Measurements from ENCODE around the gene DCLK2. TPM values are rescaled to one million over a fixed set of nuclear protein-coding genes. Genes with fewer than 3 reads are reported as not detected.
A peak's percentile ranks its signal among the peaks of the same experiment; 100 is the strongest.

DCLK2 gene
- total RNA-seq, 6 donors from 2014 or later = 2.1 to 16.8 (median 3.3) TPM

GRCh38 chr4:150299816-150300215, 221.6 kb downstream of the DCLK2 start:
- no peak overlapping the region for H3K27ac ChIP-seq
- H3K27me3 ChIP-seq = no peaks in the 10 kb centered on the region
- no peaks in the 10 kb centered on the region for H3K9me3 ChIP-seq
- 95 to 96% methylated on average over 4 of the region's 4 CpGs for WGBS, 2 donors
- H3K4me1 ChIP-seq = no peaks in the 10 kb centered on the region
- H3K4me3 ChIP-seq = no peak overlapping the region
- ATAC-seq (ENCODE audit: low FRiP score in 2 of 2) (no peak), DNase-seq (no peak)
- no peak for TF ChIP-seq CTCF (IDR thresholded peaks at IDR 0.05)
- TF ChIP-seq EP300 (IDR thresholded peaks at IDR 0.05) = no peak
- no peak for TF ChIP-seq POLR2A (IDR thresholded peaks at IDR 0.05)
- no peak for TF ChIP-seq POLR2AphosphoS5 (IDR thresholded peaks at IDR 0.05)
- no peaks in the 10 kb centered on the region for H3K36me3 ChIP-seq

DNA sequence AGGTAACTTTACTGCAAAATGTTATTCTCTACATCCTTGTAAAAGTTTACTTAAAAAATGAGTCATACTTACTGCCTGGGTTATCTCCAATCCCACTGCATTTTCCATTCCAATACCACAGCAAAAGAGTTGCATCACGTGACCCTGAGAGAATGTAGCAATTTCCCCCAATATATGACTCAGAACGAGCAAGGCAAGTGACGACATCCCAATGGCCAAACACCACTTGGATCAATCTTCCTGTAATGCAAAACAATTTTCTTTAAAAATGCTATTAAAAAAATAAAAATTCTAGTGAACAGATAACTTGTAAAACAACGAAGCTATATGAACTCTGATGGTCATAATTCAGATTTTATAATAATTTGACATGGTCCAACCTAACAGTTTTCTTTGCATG, 224.3 kb downstream of the DCLK2 start:
- DNase-seq (no peak), ATAC-seq (ENCODE audit: low FRiP score in 2 of 2) (peak in 1 of 2 donors; percentile 60)
- no peaks in the 10 kb centered on the region for H3K27me3 ChIP-seq
- WGBS, 2 donors = 57 to 71% methylated on average over 4 of the region's 4 CpGs
- no peak overlapping the region for H3K27ac ChIP-seq
- no peaks in the 10 kb centered on the region for H3K36me3 ChIP-seq
- peaks cover 0 to 6% (median 0%) of the 10 kb centered on the region in 4 donors for H3K4me1 ChIP-seq
- TF ChIP-seq POLR2AphosphoS5 (IDR thresholded peaks at IDR 0.05) (no peak), EP300 (IDR thresholded peaks at IDR 0.05) (no peak), POLR2A (IDR thresholded peaks at IDR 0.05) (no peak), CTCF (IDR thresholded peaks at IDR 0.05) (no peak)
- H3K4me3 ChIP-seq = no peak overlapping the region
- H3K9me3 ChIP-seq = no peaks in the 10 kb centered on the region

DNA sequence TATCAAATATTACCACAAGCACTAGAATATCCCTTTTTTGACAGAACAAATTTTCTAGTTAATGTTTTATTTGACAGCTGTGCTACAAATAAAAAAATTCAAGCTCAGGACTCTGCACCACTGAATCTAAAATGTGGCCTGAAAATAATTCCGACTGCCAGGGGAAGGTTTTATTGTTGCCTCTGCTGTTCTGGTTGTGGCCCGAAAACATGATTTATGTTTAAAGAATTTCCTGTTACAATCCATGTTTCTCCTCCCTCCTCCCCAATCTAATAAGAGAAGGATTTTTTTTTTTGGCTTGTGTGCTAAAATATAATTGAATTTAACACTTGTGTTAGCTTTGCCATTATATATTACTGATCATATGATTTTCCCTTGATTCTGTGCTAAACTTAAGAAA, 227.8 kb downstream of the DCLK2 start:
- peaks cover 0 to 9% (median under 1%) of the 10 kb centered on the region in 4 donors for H3K4me1 ChIP-seq
- H3K9me3 ChIP-seq = no peaks in the 10 kb centered on the region
- no peak overlapping the region for H3K4me3 ChIP-seq
- DNase-seq (no peak), ATAC-seq (ENCODE audit: low FRiP score in 2 of 2) (no peak)
- WGBS, 2 donors = 47 to 57% methylated on average over 2 of the region's 2 CpGs
- H3K27me3 ChIP-seq = no peaks in the 10 kb centered on the region
- H3K27ac ChIP-seq = no peak overlapping the region
- H3K36me3 ChIP-seq = peaks cover 0 to 4% (median 0%) of the 10 kb centered on the region in 4 donors
- TF ChIP-seq POLR2A (IDR thresholded peaks at IDR 0.05) (no peak), CTCF (IDR thresholded peaks at IDR 0.05) (no peak), POLR2AphosphoS5 (IDR thresholded peaks at IDR 0.05) (no peak), EP300 (IDR thresholded peaks at IDR 0.05) (no peak)

GRCh38 chr4:150306719-150307118, 228.5 kb downstream of the DCLK2 start:
- H3K27me3 ChIP-seq = no peaks in the 10 kb centered on the region
- no peak overlapping the region for H3K4me3 ChIP-seq
- no peak overlapping the region for H3K27ac ChIP-seq
- TF ChIP-seq POLR2AphosphoS5 (IDR thresholded peaks at IDR 0.05) (no peak), CTCF (IDR thresholded peaks at IDR 0.05) (no peak), POLR2A (IDR thresholded peaks at IDR 0.05) (no peak), EP300 (IDR thresholded peaks at IDR 0.05) (no peak)
- 93 to 95% methylated on average over 1 of the region's 1 CpG for WGBS, 2 donors
- no peaks in the 10 kb centered on the region for H3K9me3 ChIP-seq
- DNase-seq (no peak), ATAC-seq (ENCODE audit: low FRiP score in 2 of 2) (no peak)
- peaks cover 0 to 4% (median 0%) of the 10 kb centered on the region in 4 donors for H3K36me3 ChIP-seq
- H3K4me1 ChIP-seq = peaks cover 0 to 12% (median 3%) of the 10 kb centered on the region in 4 donors

Small RNA genes lying within 50 kb of the gene (small RNA-seq; reads per million reads assigned to genes)
- gene RNU7-194P = 0 reads per million in 4 donors

Data from upper lobe of left lung (tissue), 6 donors.